Stimulated activated CD8-positive, alpha-beta memory T cell treated with anti-CD3 and anti-CD28 coated beads, Interleukin-4, amount 100 ng/mL, for 24 hours (primary cell): ENCODE data around the gene PLEKHG1.

ENCODE experiments used
- DNase-seq: peaks from one replicate; pipeline ENCODE4 v3.0.0-alpha.2; 2020; ENCODE audit warnings: low read depth

Gene PLEKHG1

GRCh38 chr6:150589852-150590251, 9.8 kb upstream of the PLEKHG1 start:
- no peak for DNase-seq

- DNase-seq = no peak
Observed at GRCh38 chr6:150590446-150590845, 9.2 kb upstream of the PLEKHG1 start.

GRCh38 chr6:150592377-150592995, 7.2 kb upstream of the PLEKHG1 start:
- DNase-seq = no peak

GRCh38 chr6:150593119-150593518, 6.6 kb upstream of the PLEKHG1 start:
- DNase-seq = no peak

GRCh38 chr6:150596439-150596838, 3.2 kb upstream of the PLEKHG1 start:
- DNase-seq = no peak

- DNase-seq = no peak
Observed at GRCh38 chr6:150598401-150598800, 1.3 kb upstream of the PLEKHG1 start.

DNA sequence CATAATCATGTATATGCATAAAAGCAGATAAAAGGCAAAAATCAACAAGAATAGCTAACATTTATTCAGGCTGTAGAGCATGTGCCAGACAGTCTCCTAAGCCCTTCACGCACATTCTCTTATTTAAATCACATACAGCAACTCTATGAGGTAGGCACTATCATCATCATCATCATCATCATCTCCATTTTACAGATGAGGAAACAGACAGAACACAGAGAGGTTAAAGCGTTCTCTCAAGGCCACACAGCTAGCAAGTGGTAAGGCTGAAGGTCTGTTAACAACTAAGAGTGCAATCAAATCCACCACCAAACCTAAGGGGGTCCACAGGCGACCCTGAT, 857 bp upstream of the PLEKHG1 start:
- DNase-seq = no peak

- DNase-seq = peak; percentile 0
Observed at GRCh38 chr6:150600010-150600300, 270 bp downstream of the PLEKHG1 start.

GRCh38 chr6:150600301-150601017, 774 bp downstream of the PLEKHG1 start:
- DNase-seq = peak; percentile 42

- DNase-seq = no peak
Observed at GRCh38 chr6:150601439-150601838, 1.8 kb downstream of the PLEKHG1 start.

- no peak for DNase-seq
Observed at GRCh38 chr6:150603176-150603575, 3.5 kb downstream of the PLEKHG1 start.

DNA sequence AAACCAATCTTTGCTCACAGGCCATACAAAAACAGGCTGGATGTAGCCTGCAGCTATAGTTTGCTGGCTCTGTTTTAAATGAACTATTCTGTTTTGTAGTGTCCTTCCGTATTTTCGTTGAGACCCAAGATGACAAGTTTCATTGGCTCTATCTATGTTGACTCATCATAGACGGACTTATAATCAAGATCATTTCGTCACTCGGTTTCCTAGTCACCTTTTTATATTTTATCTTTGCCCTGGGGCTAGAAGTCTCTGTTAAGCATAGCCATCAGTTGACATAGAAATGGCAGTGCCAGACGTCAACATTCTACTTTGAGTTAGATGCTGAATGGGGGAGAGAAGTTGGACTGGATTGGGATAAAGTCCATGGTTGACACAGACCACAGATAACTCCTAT, 4.8 kb downstream of the PLEKHG1 start:
- no peak for DNase-seq

DNA sequence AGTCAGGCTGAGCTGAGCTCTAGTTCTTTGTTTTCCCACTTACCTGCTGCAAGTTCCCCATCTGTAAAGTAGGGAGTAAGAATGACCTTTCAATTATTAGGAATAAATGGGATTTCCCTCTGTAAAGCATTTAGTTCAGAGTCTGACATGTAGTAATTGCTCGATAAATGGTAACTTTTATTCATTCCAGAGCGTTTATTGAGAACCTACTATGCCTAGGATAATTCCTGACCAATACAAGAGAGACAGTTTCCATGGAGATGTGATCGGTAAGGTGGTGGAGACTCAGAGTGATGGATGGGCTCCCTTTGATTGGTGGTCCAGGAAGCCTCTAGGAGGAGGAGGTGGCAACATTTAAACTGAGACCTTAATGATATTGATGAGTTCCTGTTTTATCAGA, 5.6 kb downstream of the PLEKHG1 start:
- DNase-seq = no peak

DNA sequence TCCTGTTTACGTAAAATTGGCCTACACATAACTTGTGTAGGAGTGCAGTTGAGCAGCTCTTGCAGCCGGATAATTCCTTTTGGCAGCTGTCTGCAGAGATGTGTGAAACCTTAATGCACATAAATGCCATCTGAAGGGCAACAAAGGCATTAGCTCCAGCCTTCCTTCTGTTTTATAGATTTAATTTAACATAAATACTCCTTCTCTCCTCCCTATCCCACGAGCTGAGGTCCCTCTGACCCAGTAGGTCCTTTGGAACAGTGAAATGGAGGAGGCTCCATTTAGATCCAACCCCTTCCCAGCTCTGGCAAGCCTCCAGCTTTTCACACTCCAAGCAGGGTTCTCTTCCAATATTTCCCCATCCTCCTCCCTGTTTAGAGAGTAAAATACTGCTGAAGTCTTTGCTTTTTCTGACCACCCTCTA, 6.5 kb downstream of the PLEKHG1 start:
- no peak for DNase-seq

- DNase-seq = no peak
Observed at GRCh38 chr6:150606647-150607328, 7.1 kb downstream of the PLEKHG1 start.

DNA sequence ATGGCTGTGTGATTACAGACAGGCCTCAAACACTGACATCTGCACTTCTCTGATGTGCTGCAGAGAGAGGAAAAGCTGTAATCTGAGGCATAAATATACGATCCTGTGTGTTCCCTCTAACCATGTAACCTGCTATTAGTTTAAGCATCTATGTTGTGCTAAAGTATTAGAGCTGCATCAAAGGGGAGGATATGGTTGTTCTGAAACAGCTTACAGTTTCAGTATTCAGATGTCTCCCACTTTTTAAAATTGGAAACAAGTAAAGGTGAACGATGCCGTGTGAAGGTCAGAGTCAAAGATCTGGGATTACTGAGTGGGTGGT, 7.6 kb downstream of the PLEKHG1 start:
- DNase-seq = no peak

- DNase-seq = no peak
Observed at GRCh38 chr6:150610584-150610983, 10.9 kb downstream of the PLEKHG1 start.

DNA sequence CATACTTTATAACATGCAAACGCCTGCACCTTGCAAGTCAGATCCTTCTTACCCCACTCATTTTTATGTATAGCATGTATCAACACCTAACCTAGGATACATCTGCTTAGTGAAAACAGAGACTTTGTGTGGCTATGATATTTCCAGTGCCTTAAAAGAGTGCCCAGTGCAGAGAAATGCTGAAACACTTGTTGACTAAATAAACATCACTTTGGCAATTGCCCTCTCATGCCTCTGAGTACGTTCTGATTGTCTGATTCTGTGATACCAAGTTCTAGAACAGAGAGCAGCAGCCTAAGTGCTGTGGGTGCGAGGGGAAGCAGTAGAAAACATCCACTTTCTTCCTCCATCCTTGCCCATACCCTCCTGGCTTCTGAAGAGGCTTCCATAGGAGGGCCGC, 13.6 kb downstream of the PLEKHG1 start:
- no peak for DNase-seq

GRCh38 chr6:150615967-150616366, 16.3 kb downstream of the PLEKHG1 start:
- no peak for DNase-seq

DNA sequence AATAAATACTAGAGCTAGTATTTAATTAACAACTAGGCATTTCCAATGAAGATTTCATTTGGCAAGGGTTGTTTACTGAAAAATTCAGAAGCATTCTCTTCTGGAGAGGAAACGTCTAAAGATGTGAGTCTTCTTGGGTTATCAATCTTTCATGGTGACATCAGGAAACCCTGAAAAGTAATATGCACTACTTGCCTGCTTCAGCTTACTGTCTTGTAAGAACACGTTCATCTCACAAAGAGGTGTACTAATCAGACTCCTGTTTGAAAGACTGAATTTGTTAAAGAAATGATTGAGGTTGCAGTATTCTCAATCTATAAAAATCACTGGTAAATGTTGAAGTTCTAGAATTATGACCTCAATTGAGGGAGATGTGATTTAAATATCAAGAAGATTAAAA, 16.9 kb downstream of the PLEKHG1 start:
- no peak for DNase-seq

DNA sequence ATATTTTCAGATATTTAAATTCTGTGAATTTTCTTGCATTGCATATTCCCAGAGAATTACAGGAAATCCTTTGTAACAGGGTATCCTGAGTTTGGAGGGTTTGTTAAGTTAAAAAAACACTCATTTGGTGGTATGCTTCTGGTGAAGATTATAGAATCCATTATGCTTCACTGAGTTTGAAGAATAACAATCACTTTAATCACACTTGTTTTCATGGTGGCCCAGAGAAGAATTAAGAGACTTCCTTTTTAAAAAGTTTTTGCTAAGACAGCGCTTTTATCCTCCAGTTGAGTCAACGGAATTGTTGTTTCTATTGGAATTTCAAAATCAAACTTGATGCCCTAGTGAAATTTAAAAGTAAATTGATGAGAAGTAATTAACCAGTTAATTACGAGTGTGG, 17.4 kb downstream of the PLEKHG1 start:
- DNase-seq = no peak

DNA sequence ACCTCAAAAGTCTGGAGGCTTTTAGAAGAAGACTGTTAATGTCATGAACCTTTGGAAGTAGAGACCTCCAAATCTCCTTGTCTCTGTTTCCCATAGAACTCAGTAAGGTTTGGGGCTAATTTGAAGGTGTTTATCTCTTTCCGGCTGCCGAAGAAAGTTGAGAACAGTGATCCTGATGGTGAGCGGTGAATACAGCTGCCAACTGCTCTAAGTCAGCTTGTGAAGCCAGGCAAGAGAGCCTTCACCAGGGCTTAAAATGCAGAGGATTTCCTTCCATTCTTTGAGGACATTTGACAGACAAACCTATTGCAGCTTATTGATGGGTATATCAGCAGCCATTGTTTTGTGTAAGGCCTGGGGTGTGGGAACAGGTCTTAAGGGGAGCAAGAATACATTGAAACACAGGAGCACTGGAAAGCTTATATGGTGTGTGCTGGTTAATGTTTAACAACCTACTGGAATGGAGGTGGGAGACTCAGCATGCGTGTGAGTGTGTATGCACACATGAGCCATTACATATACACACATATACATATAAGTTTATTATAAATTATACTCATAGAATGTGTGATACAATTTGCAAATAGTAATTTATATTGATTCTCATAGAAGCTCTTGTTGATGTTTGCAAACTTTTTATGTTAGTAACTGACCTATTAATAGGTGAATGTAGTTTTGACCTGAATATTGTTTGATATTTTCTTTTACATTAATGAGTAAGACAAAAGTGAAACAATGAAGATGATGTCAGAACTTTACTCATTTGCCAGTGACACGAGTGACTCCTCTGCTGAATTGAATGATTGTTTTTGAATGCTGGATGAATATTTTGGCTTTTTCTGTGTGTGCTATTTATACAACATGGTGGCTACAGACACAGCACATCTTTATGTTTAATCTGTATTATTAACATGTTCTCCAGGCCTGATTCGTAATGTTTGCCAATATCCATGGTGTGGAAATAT, 18.1 kb downstream of the PLEKHG1 start:
- no peak for DNase-seq

GRCh38 chr6:150619275-150619674, 19.6 kb downstream of the PLEKHG1 start:
- no peak for DNase-seq
